Neural cell (in vitro differentiated cells): ENCODE results near the gene VENTX. TPM values are rescaled to one million over a fixed set of nuclear protein-coding genes. Genes with fewer than 3 reads are reported as not detected.

ENCODE experiments used
- H2AFZ ChIP-seq: fragments of 200-600, 300-800 bp; sonication (generic), shearing (Covaris generic); 2 replicates; pipeline ENCODE4 v1.6.0; 2014; ENCODE audit warnings: low read depth, mild to moderate bottlenecking, antibody characterized with exemption, low read length, moderate library complexity
- H3F3A ChIP-seq: fragments of 200-600 bp; shearing (Covaris generic); 2 replicates; pipeline ENCODE4 v1.6.1; 2016; ENCODE audit warnings: mild to moderate bottlenecking, moderate library complexity, mixed read lengths, antibody characterized with exemption, low read length; ENCODE audit not compliant: insufficient read depth, poor library complexity, severe bottlenecking
- H3K27ac ChIP-seq: fragments of 200-600, 300-800 bp; sonication (generic), shearing (Covaris generic); 2 replicates; pipeline ENCODE4 v1.5.1; 2014; ENCODE audit warnings: mild to moderate bottlenecking, low read length, moderate library complexity
- H3K27me3 ChIP-seq: fragments of 300-800, 200-600 bp; sonication (generic), shearing (Covaris generic); 2 replicates; pipeline ENCODE4 v1.6.0; 2014; ENCODE audit warnings: mild to moderate bottlenecking, low read depth, low read length, moderate library complexity; ENCODE audit not compliant: insufficient read depth
- H3K36me3 ChIP-seq: fragments of 300-800, 200-600 bp; sonication (generic), shearing (Covaris generic); 2 replicates; pipeline ENCODE4 v1.5.1; 2014; ENCODE audit warnings: mild to moderate bottlenecking, antibody characterized with exemption, low read length, moderate library complexity; ENCODE audit not compliant: insufficient read depth
- H3K4me2 ChIP-seq: fragments of 300-800, 200-600 bp; sonication (generic), shearing (Covaris generic); 2 replicates; pipeline ENCODE4 v1.6.0; 2014; ENCODE audit warnings: mild to moderate bottlenecking, low read length
- H3K4me3 ChIP-seq: fragments of 300-800, 200-600 bp; sonication (generic), shearing (Covaris generic); 2 replicates; pipeline ENCODE4 v1.5.1; 2014; ENCODE audit warnings: mild to moderate bottlenecking, low read length, moderate library complexity
- H3K79me2 ChIP-seq: fragments of 200-600 bp; shearing (Covaris generic); replicated peaks from 2 replicates; pipeline ENCODE4 v1.6.0; 2014; ENCODE audit warnings: mild to moderate bottlenecking, low read length, moderate library complexity; ENCODE audit not compliant: insufficient read depth
- H3K9ac ChIP-seq: fragments of 300-800, 200-600 bp; sonication (generic), shearing (Covaris generic); 2 replicates; pipeline ENCODE4 v1.6.1; 2016; ENCODE audit warnings: mild to moderate bottlenecking, low read length, mixed read lengths
- H3K9me2 ChIP-seq: fragments of 200-600 bp; shearing (Covaris generic); 2 replicates; pipeline ENCODE4 v1.6.1; 2016; ENCODE audit warnings: mild to moderate bottlenecking, low read length, mixed read lengths; ENCODE audit not compliant: insufficient read depth
- H3K9me3 ChIP-seq: fragments of 200-600, 300-800 bp; sonication (generic), shearing (Covaris generic); 2 replicates; pipeline ENCODE4 v1.6.1; 2016; ENCODE audit warnings: mild to moderate bottlenecking, mixed run types, low read length, moderate library complexity, mixed read lengths
- H4K20me1 ChIP-seq: fragments of 200-600 bp; shearing (Covaris generic); 2 replicates; pipeline ENCODE4 v1.6.1; 2016; ENCODE audit warnings: mild to moderate bottlenecking, mixed run types; ENCODE audit not compliant: insufficient read depth
- CTCF ChIP-seq: fragments of 450-650 bp; IDR thresholded peaks from 2 replicates; pipeline ENCODE4 v1.5.1; 2014; ENCODE audit warnings: antibody characterized with exemption, mild to moderate bottlenecking, moderate library complexity; ENCODE audit not compliant: poor library complexity, severe bottlenecking
- EP300 ChIP-seq: fragments of 450-650 bp; conservative IDR thresholded peaks from 2 replicates; pipeline ENCODE4 v1.6.1; 2014; ENCODE audit warnings: antibody characterized with exemption, mild to moderate bottlenecking, moderate library complexity; ENCODE audit not compliant: poor library complexity, severe bottlenecking
- EZH2 ChIP-seq: fragments of 200-600, 300-800 bp; shearing (Covaris generic), sonication (generic); IDR thresholded peaks from 2 replicates; pipeline ENCODE4 v1.6.1; 2014; ENCODE audit warnings: antibody characterized with exemption, low read length, borderline replicate concordance, mild to moderate bottlenecking; ENCODE audit not compliant: insufficient read depth, poor library complexity, severe bottlenecking
- MXI1 ChIP-seq: fragments of 450-650 bp; conservative IDR thresholded peaks from 2 replicates; pipeline ENCODE4 v1.6.1; 2014; ENCODE audit warnings: antibody characterized with exemption, mild to moderate bottlenecking; ENCODE audit not compliant: poor library complexity, severe bottlenecking
- POLR2AphosphoS5 ChIP-seq: IDR thresholded peaks from 2 replicates; pipeline ENCODE4 v1.6.1; 2012
- RAD21 ChIP-seq: fragments of 450-650 bp; conservative IDR thresholded peaks from 2 replicates; pipeline ENCODE4 v1.6.1; 2014; ENCODE audit warnings: antibody characterized with exemption, mild to moderate bottlenecking, moderate library complexity
- SMC3 ChIP-seq: fragments of 450-650 bp; conservative IDR thresholded peaks from 2 replicates; pipeline ENCODE4 v1.6.1; 2014; ENCODE audit warnings: antibody characterized with exemption, mild to moderate bottlenecking, moderate library complexity; ENCODE audit not compliant: poor library complexity
- TAF1 ChIP-seq: IDR thresholded peaks from 2 replicates; pipeline ENCODE4 v1.6.1; 2012; ENCODE audit warnings: low read depth
- polyA minus RNA-seq: library from RNA; depleted of rRNA, polyadenylated mRNA; stranded (reverse); fragments of >200 nt; gene quantifications from 2 replicates; pipeline ENCODE4 v1.2.3, GENCODE V29; 2014
- polyA plus RNA-seq: library from polyadenylated mRNA; depleted of rRNA; stranded (reverse); fragments of >200 nt; gene quantifications from 2 replicates; pipeline ENCODE4 v1.2.3, GENCODE V29; 2014
- TF ChIP-seq, protein P1 (sequence below): IDR thresholded peaks from 2 replicates; pipeline ENCODE4 v1.6.1; 2012; ENCODE audit warnings: borderline replicate concordance

The VENTX gene, protein sequence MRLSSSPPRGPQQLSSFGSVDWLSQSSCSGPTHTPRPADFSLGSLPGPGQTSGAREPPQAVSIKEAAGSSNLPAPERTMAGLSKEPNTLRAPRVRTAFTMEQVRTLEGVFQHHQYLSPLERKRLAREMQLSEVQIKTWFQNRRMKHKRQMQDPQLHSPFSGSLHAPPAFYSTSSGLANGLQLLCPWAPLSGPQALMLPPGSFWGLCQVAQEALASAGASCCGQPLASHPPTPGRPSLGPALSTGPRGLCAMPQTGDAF
- polyA plus RNA-seq (not detected in 2 replicates), polyA minus RNA-seq (not detected in 2 replicates)

- H3K36me3 ChIP-seq = no peaks in the 10 kb centered on the region
- H3K27me3 ChIP-seq = peaks cover 63% of the 10 kb centered on the region
- H3K79me2 ChIP-seq = no peaks in the 10 kb centered on the region
- H3K9me3 ChIP-seq = no peaks in the 10 kb centered on the region
- H3F3A ChIP-seq = no peaks in the 10 kb centered on the region
- H3K9me2 ChIP-seq = no peaks in the 10 kb centered on the region
- H2AFZ ChIP-seq = no peak within 1 kb of the TSS
- peak within 1 kb of the TSS; percentile 52 for H3K4me3 ChIP-seq
- TF ChIP-seq POLR2AphosphoS5 = no peak
- TF ChIP-seq SMC3 = no peak
- no peak for TF ChIP-seq TAF1
- no peak for TF ChIP-seq EP300
- no peak for TF ChIP-seq EZH2
- TF ChIP-seq, protein P1, sequence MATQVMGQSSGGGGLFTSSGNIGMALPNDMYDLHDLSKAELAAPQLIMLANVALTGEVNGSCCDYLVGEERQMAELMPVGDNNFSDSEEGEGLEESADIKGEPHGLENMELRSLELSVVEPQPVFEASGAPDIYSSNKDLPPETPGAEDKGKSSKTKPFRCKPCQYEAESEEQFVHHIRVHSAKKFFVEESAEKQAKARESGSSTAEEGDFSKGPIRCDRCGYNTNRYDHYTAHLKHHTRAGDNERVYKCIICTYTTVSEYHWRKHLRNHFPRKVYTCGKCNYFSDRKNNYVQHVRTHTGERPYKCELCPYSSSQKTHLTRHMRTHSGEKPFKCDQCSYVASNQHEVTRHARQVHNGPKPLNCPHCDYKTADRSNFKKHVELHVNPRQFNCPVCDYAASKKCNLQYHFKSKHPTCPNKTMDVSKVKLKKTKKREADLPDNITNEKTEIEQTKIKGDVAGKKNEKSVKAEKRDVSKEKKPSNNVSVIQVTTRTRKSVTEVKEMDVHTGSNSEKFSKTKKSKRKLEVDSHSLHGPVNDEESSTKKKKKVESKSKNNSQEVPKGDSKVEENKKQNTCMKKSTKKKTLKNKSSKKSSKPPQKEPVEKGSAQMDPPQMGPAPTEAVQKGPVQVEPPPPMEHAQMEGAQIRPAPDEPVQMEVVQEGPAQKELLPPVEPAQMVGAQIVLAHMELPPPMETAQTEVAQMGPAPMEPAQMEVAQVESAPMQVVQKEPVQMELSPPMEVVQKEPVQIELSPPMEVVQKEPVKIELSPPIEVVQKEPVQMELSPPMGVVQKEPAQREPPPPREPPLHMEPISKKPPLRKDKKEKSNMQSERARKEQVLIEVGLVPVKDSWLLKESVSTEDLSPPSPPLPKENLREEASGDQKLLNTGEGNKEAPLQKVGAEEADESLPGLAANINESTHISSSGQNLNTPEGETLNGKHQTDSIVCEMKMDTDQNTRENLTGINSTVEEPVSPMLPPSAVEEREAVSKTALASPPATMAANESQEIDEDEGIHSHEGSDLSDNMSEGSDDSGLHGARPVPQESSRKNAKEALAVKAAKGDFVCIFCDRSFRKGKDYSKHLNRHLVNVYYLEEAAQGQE = no peak
- TF ChIP-seq CTCF = no peak
- no peak for TF ChIP-seq MXI1
- TF ChIP-seq RAD21 = no peak
- no peak within 1 kb of the TSS for H3K4me2 ChIP-seq
- H4K20me1 ChIP-seq = no peaks in the 10 kb centered on the region
- no peak within 1 kb of the TSS for H3K9ac ChIP-seq
- no peak within 1 kb of the TSS for H3K27ac ChIP-seq
Measured at GRCh38 chr10:133237588-133238465, at the start of gene VENTX. VENTX (plus strand) TSS chr10:133237855; CDS start chr10:133237915, 60 bp downstream.

DNA sequence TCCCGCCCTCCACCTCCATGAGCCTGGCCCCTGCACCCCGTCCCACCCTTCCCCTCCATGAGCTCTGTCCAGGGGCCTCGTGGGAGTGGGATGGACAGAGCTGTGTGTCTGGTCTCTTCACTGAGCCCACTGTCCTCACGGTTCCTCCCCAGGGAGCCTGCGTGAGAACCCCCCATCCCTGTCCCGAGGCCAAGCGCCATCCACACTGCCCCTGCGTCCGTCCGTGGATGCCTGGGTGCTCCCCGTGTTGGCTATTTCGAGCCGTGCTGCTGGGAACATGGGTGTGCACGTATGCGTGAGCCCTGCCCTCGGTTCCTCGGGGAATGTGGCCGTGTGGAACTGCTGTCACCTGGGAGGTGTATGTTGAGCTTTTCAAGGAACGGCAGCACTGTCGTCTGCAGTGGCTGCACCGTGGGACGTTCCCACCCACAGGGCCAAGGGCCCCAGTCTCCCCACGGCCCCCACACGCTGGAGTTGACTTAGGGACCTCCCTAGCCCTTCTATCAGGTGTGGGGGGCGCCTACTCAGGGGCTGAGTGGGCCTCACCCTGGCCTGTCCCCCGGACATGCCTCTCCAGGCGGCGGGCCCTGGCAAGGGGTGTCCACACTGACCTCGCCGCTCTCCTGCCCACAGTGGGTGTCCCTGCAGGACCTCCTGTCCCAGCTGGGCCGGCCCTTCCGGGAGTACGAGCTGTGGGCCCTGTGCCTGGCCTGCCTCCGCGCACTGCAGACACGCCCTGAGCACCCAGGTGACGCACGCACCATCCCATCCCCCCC, 49.6 kb upstream of the VENTX start:
- Histone ChIP-seq H3K36me3 (no peaks in the 10 kb centered on the region), H3K27ac (no peak overlapping the region), H3K79me2 (no peaks in the 10 kb centered on the region), H3K27me3 (no peaks in the 10 kb centered on the region), H4K20me1 (no peaks in the 10 kb centered on the region), H2AFZ (no peak overlapping the region), H3F3A (no peaks in the 10 kb centered on the region), H3K4me3 (no peak overlapping the region), H3K9ac (no peak overlapping the region), H3K9me2 (no peaks in the 10 kb centered on the region), H3K9me3 (no peaks in the 10 kb centered on the region), H3K4me2 (no peak overlapping the region)
- TF ChIP-seq RAD21 (no peak), POLR2AphosphoS5 (no peak), MXI1 (no peak), EP300 (no peak), TAF1 (no peak), CTCF (no peak), EZH2 (no peak), SMC3 (no peak)
- TF ChIP-seq, protein P1 = no peak
